Effector memory CD8-positive, alpha-beta T cell (primary cell): ENCODE results near the gene KANSL1L.

Experiments used
- ATAC-seq: fragments of 150-1000 bp; cut with Tn5 transposase; replicated peaks from 2 replicates; pipeline ENCODE4 v1.10.0; 2021; ENCODE audit warnings: mild to moderate bottlenecking, moderate library complexity
- DNase-seq, 3 experiments: peaks; one replicate each; pipeline ENCODE4 v3.0.0; 2021
- H3K27ac Mint-ChIP-seq, 2 donors: one replicate each; pipeline ENCODE4 v1.8.0; 2022; ENCODE audit warnings: mild to moderate bottlenecking in 2 of 2, mixed read lengths in 2 of 2, moderate library complexity in 2 of 2
- H3K27me3 Mint-ChIP-seq, 2 donors: one replicate each; pipeline ENCODE4 v1.8.0; 2022; ENCODE audit warnings: mixed read lengths in 2 of 2
- H3K36me3 Mint-ChIP-seq: one replicate; pipeline ENCODE4 v1.8.0; 2022; ENCODE audit warnings: mild to moderate bottlenecking, moderate library complexity, mixed read lengths; ENCODE audit not compliant: insufficient read depth
- H3K4me1 Mint-ChIP-seq, 2 donors: one replicate each; pipeline ENCODE4 v1.8.0; 2022; ENCODE audit warnings: low read depth in 2 of 2, mixed read lengths in 2 of 2
- H3K4me3 Mint-ChIP-seq, 2 donors: one replicate each; pipeline ENCODE4 v1.8.0; 2022; ENCODE audit warnings: mild to moderate bottlenecking in 2 of 2, mixed read lengths in 2 of 2, moderate library complexity in 2 of 2
- H3K9me3 Mint-ChIP-seq, 2 donors: one replicate each; pipeline ENCODE4 v1.8.0; 2022; ENCODE audit warnings: mixed read lengths in 2 of 2

KANSL1L gene

DNA sequence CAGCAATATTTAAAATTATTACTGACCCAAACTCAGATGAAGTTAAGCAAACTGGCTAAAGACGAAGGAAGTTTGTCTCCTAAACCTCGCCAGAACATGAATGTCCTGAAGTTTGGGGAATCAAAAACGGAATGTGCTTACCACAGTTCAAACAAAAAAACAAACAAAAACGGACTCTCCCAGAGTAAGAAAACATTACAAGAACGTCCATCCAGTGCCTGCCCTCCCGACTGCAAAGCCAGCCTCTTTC, 1.1 kb downstream of the KANSL1L start:
- Mint-ChIP-seq H3K4me1 (peaks cover 13 to 25% of the 10 kb centered on the region in 2 donors), H3K9me3 (no peaks in the 10 kb centered on the region), H3K4me3 (peak overlapping the region; percentile 98 to 100), H3K27me3 (no peaks in the 10 kb centered on the region), H3K27ac (peak overlapping the region; percentile 96 to 98), H3K36me3 (peaks cover 21% of the 10 kb centered on the region)
- DNase-seq (no peak), ATAC-seq (no peak)

DNA sequence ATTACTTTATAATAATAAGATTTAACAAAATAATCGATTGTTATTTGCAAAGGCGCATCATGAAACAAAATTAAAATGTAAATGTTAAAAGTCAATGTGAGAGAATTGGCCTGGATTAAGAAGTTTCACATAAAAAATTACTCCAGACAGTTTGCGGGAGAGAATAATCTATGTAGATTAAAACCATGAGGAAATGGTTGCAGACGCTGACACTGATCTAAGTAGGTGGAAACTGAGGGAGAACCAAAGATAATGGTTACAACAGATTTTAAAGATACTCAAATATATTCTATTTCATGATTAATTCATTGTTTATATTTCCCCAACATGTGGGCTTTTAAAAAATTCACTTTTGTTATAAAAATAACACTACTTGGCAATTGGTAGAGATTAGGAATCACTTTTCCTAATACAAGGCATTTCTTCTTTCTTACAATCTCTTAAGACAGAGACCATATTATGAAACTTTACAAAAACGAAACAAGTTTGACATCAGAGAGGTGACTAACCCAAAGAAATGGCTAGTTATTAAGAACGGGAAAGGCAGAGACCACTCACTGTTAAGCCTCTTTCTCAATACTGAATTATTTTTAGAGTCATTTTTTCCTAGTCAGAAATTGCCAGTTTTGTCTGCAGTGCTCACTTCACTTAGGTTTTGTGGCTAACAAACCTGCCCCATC, 1.6 kb downstream of the KANSL1L start:
- H3K4me3 Mint-ChIP-seq = peak overlapping the region; percentile 98 to 100
- peak overlapping the region; percentile 96 to 98 for H3K27ac Mint-ChIP-seq
- DNase-seq (no peak), ATAC-seq (no peak)
- H3K4me1 Mint-ChIP-seq = peaks cover 13 to 25% of the 10 kb centered on the region in 2 donors
- H3K9me3 Mint-ChIP-seq = no peaks in the 10 kb centered on the region
- H3K27me3 Mint-ChIP-seq = no peaks in the 10 kb centered on the region
- peaks cover 21% of the 10 kb centered on the region for H3K36me3 Mint-ChIP-seq

DNA sequence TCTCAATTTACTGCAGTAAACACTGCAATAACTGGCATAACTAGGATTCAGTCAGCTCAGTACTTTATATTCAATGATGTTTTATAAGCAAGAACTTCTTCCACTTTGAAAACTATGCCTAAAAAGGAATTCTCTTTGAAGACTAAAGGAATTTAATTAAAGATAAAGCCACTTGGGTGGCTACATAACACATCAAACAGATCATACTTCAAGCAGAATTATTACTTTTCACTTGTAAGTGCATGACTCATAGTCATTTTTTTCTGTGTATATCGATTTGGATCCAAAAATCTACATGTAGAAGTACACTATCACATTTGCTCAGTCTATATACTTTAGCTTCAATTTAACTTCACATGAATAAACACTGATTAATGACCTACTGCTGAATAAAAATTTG, 4.0 kb downstream of the KANSL1L start:
- Mint-ChIP-seq H3K27ac (no peak overlapping the region), H3K4me3 (no peak overlapping the region), H3K9me3 (no peaks in the 10 kb centered on the region), H3K4me1 (peaks cover 14 to 25% of the 10 kb centered on the region in 2 donors), H3K27me3 (peaks cover 0 to 6% of the 10 kb centered on the region in 2 donors), H3K36me3 (peaks cover 21% of the 10 kb centered on the region)
- no peak for DNase-seq
- no peak for ATAC-seq

DNA sequence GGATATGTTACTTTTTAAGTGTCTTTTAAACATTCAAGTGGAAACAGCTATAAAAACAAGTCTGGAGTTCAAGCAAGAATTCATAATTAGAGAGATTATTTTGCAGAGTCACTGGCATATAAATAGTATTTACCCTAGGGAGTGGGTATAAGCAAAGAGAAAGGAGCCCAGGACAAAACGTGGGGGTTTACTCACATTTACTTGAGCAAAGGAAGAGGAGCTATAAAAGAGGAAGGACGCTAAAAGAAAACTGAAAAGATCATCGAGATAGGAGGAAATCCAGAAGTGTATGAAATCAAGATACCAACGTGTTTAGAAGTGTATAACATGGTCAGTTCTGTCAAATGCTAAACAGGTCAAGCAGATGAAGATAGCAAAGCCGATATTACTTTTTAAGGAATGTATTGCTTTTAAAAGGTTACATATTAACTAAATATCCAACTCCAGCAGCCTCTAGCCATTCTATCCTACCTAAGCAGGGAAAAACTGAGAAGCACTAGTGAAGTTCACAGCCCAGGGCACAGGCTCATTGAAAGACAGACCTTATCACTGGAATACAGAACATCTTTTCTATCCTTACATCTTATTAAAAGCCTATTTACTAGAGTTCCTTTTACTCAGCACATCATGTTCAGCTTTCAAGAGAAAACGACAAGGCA, 8.6 kb downstream of the KANSL1L start:
- no peak for DNase-seq
- Mint-ChIP-seq H3K4me1 (peaks cover 0 to 2% of the 10 kb centered on the region in 2 donors), H3K9me3 (no peaks in the 10 kb centered on the region), H3K4me3 (no peak overlapping the region), H3K27ac (no peak overlapping the region), H3K27me3 (peaks cover 0 to 6% of the 10 kb centered on the region in 2 donors), H3K36me3 (no peaks in the 10 kb centered on the region)
- ATAC-seq = no peak

DNA sequence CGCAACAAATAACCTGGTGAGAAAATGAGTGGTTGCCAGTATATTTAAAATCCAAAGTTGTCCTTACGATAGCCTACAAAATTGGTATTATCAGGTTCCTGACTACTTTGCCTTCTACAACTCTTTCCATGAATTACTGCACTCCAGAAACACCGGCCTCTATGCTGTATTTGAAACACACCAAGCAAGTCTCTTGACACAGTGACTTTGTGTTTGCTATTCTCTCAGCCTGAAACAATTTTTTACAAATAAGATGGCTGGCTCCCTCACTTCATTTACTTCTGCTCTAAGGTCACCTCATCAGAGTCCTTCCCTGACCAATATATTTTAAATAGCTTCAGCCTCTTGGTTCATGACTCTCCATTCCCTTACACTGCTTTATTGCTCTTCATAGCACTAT, 12.2 kb downstream of the KANSL1L start:
- H3K4me3 Mint-ChIP-seq = no peak overlapping the region
- no peaks in the 10 kb centered on the region for H3K36me3 Mint-ChIP-seq
- no peak overlapping the region for H3K27ac Mint-ChIP-seq
- H3K4me1 Mint-ChIP-seq = peaks cover 0 to 2% of the 10 kb centered on the region in 2 donors
- H3K27me3 Mint-ChIP-seq = peaks cover 0 to 6% of the 10 kb centered on the region in 2 donors
- H3K9me3 Mint-ChIP-seq = no peaks in the 10 kb centered on the region
- ATAC-seq (no peak), DNase-seq (no peak)

DNA sequence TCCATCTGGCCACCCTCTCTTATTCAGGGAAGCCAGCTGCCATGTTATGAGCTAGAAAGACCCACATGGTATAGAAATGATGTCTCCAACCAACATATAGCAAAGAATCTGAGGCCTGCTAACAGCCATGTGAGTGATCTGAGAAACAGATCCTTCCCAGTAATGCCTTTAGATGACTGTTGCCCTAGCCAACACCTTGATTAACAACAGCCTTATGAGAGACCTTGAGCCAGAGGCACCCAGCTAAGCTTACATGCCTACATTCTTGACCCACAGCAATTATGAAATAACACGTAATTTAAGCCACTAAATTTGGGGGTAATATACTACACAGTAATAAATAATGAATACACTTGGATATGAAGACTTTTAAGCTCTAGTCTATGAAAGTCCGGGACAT, 13.0 kb downstream of the KANSL1L start:
- Mint-ChIP-seq H3K9me3 (no peaks in the 10 kb centered on the region), H3K27ac (no peak overlapping the region), H3K4me1 (peaks cover 0 to 2% of the 10 kb centered on the region in 2 donors), H3K27me3 (peaks cover 0 to 4% of the 10 kb centered on the region in 2 donors), H3K4me3 (no peak overlapping the region), H3K36me3 (no peaks in the 10 kb centered on the region)
- no peak for ATAC-seq
- no peak for DNase-seq

DNA sequence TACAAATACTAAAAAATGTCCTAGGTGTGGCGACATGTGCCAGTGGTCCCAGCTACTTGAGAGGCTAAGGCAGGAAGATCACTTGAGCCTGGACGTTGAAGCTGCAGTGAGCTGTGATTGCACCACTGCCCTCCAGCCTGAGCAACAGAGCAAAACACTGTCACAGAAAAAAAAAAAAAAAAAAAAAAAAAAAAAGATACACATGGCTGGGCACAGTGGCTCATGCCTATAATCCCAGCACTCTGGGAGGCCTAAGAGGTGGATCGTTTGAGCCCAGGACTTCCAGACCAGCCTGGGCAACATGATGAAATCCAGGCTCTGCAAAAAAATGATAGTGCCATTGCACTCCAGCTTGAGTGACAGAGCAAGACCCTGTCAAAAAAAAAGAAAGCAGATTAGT, 13.7 kb downstream of the KANSL1L start:
- H3K9me3 Mint-ChIP-seq = no peaks in the 10 kb centered on the region
- ATAC-seq (no peak), DNase-seq (no peak)
- H3K4me3 Mint-ChIP-seq = no peak overlapping the region
- H3K27ac Mint-ChIP-seq = no peak overlapping the region
- peaks cover 0 to 2% of the 10 kb centered on the region in 2 donors for H3K4me1 Mint-ChIP-seq
- no peaks in the 10 kb centered on the region for H3K36me3 Mint-ChIP-seq
- no peaks in the 10 kb centered on the region for H3K27me3 Mint-ChIP-seq

DNA sequence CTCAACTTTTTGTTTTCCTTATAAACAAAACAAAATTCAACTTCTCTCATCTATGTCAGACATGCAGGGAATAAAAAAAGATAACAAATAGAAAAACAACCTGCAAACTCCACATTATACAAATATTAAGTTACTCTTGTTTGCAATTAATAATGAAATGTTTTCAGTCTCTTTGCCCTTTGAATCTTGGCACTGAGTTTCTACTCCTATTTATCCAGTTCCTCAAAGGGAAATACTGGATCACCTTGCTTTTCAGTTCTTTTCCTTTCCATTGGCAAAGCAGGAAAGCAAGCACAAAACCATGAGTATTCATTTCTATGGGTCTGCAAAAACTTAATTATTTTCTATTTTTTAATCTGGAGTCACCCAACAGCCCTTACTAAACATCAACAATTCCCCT, 23.6 kb downstream of the KANSL1L start:
- H3K4me3 Mint-ChIP-seq = no peak overlapping the region
- H3K36me3 Mint-ChIP-seq = peaks cover 8% of the 10 kb centered on the region
- no peak for ATAC-seq
- no peaks in the 10 kb centered on the region for H3K27me3 Mint-ChIP-seq
- H3K4me1 Mint-ChIP-seq = no peaks in the 10 kb centered on the region
- H3K27ac Mint-ChIP-seq = no peak overlapping the region
- H3K9me3 Mint-ChIP-seq = peaks cover 0 to 12% of the 10 kb centered on the region in 2 donors
- DNase-seq = no peak

DNA sequence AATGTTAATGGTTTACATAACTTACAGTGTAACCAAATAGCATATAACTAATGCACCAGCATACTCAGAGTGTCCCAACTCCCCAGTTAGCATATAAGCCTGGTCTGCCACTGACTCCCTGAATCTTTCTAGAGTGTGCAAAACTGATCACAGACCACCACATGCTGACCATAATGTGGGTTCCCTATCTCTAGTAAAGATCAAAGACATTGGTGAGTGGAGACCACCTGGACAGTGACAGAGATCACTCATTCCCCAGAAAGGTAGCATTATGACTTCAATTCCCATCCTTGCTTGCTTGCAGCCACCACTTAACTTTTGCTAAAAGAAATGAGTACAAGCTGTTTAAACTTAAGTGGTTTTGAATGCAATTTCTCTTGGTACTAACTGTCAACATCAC, 39.0 kb downstream of the KANSL1L start:
- no peak for DNase-seq
- Mint-ChIP-seq H3K9me3 (no peaks in the 10 kb centered on the region), H3K27me3 (no peaks in the 10 kb centered on the region), H3K27ac (no peak overlapping the region), H3K4me1 (no peaks in the 10 kb centered on the region), H3K36me3 (no peaks in the 10 kb centered on the region), H3K4me3 (no peak overlapping the region)
- no peak for ATAC-seq

DNA sequence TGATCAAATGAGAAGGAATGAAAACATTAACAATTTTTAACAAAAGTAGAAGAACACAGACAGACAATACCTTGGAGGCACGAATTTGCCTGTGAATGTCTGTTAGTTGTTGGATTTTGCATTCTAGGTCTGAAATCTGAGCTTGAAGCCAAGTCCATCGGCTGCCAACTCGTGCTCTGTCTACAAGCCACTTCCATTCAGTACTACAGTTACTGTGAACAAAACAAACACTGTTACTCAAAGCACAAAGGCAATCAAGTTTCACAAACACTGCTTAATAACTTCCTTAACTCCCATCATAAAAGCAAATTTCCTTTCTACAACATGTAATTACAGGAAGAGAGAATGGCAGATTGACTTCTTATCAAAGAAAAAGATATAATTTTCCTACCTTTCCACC, 42.2 kb downstream of the KANSL1L start:
- ATAC-seq = no peak
- Mint-ChIP-seq H3K4me3 (no peak overlapping the region), H3K27me3 (no peaks in the 10 kb centered on the region), H3K27ac (no peak overlapping the region), H3K9me3 (peaks cover 0 to 7% of the 10 kb centered on the region in 2 donors), H3K36me3 (peaks cover 5% of the 10 kb centered on the region), H3K4me1 (no peaks in the 10 kb centered on the region)
- DNase-seq = no peak

DNA sequence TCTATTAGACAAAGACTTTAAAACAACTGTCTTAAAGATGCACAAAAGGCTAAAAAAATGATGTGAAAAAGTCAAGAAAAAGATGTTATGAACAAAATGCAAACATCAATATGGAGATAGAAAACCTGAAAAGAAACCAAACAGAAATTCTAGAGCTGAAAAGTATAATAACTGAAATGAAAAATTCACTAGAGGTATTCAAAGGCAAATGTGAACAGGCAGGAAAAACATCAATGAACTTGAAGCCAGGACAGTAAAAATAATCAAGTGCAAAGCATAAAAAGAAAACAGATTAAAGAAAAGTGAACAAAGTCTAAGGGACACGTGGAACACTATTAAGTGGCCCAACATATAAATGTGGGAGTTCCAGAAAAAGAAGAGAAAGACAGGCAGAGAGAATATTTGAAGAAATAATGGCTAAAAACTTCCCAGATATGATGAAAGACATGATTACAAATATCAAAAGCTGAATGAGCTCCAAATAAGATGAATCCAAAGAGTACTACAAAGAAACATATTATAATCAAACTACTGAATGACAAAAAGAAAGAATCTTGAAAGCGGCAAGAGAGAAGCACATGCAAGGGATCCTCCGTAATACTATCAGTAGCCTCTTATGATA, 57.5 kb downstream of the KANSL1L start:
- no peaks in the 10 kb centered on the region for H3K27me3 Mint-ChIP-seq
- DNase-seq (no peak), ATAC-seq (no peak)
- H3K36me3 Mint-ChIP-seq = no peaks in the 10 kb centered on the region
- H3K4me3 Mint-ChIP-seq = no peak overlapping the region
- H3K9me3 Mint-ChIP-seq = peaks cover 6 to 33% of the 10 kb centered on the region in 2 donors
- H3K27ac Mint-ChIP-seq = no peak overlapping the region
- H3K4me1 Mint-ChIP-seq = no peaks in the 10 kb centered on the region

DNA sequence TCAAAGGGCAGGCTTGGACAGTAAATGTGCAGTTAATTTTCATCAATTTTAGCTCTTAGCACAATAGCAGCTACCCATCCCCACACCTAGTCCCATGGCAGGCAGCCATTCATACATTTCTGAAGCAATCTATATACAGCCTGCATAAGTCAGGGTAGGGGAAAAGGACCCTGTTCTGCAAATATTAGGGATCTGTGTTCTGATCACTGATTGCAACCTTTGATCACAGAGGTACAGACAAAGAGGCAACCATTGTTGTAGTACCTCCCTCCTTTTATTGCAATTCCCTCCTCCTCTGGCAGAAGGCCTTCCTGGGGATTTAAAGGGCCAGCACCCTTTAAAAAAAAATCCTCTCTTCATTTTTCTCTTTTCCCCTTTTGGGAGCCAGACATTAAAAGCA, 58.3 kb downstream of the KANSL1L start:
- no peak overlapping the region for H3K4me3 Mint-ChIP-seq
- ATAC-seq = no peak
- H3K27me3 Mint-ChIP-seq = no peaks in the 10 kb centered on the region
- H3K4me1 Mint-ChIP-seq = no peaks in the 10 kb centered on the region
- no peak overlapping the region for H3K27ac Mint-ChIP-seq
- peaks cover 6 to 33% of the 10 kb centered on the region in 2 donors for H3K9me3 Mint-ChIP-seq
- H3K36me3 Mint-ChIP-seq = no peaks in the 10 kb centered on the region
- no peak for DNase-seq

DNA sequence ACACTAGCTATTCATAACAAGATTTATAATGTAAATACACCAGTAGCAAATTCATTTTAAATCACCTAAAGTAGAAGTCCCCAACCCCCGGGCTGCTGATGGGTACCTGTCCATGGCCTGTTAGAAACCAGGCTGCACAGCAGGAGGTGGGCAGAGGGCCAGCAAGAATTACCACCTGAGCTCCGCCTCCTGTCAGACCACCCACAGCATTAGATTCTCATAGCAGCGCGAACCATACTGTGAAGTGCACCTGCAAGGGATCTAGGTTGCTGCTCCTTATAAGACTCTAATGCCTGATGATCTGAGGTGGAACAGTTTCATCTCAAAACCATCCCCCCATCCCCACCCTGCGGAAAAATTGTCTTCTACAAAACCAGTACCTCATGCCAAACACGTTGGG, 71.3 kb downstream of the KANSL1L start:
- ATAC-seq (no peak), DNase-seq (no peak)
- H3K27ac Mint-ChIP-seq = no peak overlapping the region
- no peaks in the 10 kb centered on the region for H3K36me3 Mint-ChIP-seq
- H3K27me3 Mint-ChIP-seq = no peaks in the 10 kb centered on the region
- no peak overlapping the region for H3K4me3 Mint-ChIP-seq
- no peaks in the 10 kb centered on the region for H3K9me3 Mint-ChIP-seq
- H3K4me1 Mint-ChIP-seq = no peaks in the 10 kb centered on the region

DNA sequence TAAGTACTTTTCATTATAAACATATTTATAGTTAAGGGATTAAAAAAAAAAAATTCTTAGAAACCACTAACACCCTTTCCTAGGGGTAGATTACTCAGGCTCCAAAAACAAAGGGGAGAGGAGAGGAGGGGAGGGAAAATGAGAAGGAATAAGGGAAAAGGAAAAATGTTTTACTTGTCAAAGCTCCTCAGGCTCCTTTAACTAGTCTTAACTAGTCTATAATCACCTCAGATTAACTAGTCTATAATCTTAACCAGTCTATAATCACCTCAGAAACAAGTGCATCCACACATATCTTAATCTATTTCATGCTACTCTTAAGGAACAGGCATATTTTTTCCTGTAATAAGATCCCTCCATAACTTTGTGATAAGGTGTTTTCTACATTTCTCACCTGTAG, 76.4 kb downstream of the KANSL1L start:
- no peak for DNase-seq
- ATAC-seq = no peak
- Mint-ChIP-seq H3K4me1 (no peaks in the 10 kb centered on the region), H3K4me3 (no peak overlapping the region), H3K27ac (no peak overlapping the region), H3K9me3 (no peaks in the 10 kb centered on the region), H3K27me3 (no peaks in the 10 kb centered on the region), H3K36me3 (no peaks in the 10 kb centered on the region)
